Erythroblast (primary cell): ENCODE results near the gene CERKL.

Source experiments
- GATA1 ChIP-seq: IDR thresholded peaks from 2 replicates; pipeline ENCODE4 v1.6.1; 2011; ENCODE audit warnings: low read depth, mild to moderate bottlenecking, control low read depth, low read length, moderate library complexity
- POLR2A ChIP-seq: IDR thresholded peaks from 2 replicates; pipeline ENCODE4 v1.6.1; 2011; ENCODE audit warnings: mild to moderate bottlenecking, low read length

DNA sequence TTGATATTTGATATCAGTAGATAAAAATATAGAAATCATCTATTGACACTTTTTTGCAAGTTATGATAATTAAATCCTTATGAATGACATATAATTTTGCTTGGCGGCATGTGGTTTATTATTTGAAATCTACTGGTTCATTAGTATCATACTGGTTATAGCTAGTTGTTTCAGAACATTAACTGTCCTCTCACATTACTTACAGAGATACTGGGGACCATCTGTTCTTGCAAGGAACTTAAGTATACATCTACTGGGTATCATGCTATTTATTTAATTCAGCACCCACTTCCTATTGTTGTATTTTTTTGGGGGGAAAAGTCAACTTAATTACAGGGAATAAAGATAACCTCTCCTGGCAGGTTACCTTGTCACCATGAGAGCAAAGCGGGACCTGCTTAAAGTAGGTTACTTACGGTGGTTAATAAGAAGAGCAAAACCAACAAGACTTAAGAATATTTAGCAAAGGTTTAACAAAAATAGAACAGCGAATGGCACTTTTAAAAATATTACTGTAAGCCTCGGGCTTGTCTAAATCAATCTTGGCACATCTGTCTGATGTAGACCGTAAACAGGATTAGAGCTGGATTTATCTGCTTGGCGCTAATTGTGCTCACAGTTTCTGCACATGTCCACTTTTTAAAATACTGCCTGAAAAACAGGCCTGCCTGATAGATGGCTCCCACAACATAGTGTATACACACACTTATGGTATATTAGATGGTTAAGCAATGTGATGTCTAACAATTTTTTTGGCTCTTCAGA lies 41.8 kb downstream of the CERKL start:
- TF ChIP-seq POLR2A, result no peak
- no peak for TF ChIP-seq GATA1
